GM21381 (cell line): ENCODE data around the gene DFFB.
"Not testable (repeated sequence)": the region's sequence is repeated elsewhere in the genome, so short reads cannot be mapped to it uniquely, and the experiment has no call there.

Source experiments
- ATAC-seq: cut with Tn5 transposase; IDR thresholded peaks from one replicate; pipeline ENCODE4 v1.9.1; 2021; ENCODE audit warnings: mild to moderate bottlenecking, moderate library complexity; ENCODE audit not compliant: unreplicated experiment

DFFB gene

GRCh38 chr1:3856923-3857790 lies at the start of gene DFFB, which contains the start of gene CEP104:
TSS of gene DFFB (plus strand) at chr1:3857476. CDS start at chr1:3857604, 128 bp downstream.
TSS of gene CEP104 (minus strand) at chr1:3857211. CDS start at chr1:3852407, 4,804 bp downstream.
- ATAC-seq, result peak; percentile 96

GRCh38 chr1:3807769-3808168 lies 49.5 kb upstream of the DFFB start:
- no peak for ATAC-seq

- ATAC-seq, result no peak
Measured at GRCh38 chr1:3809680-3810079, 47.6 kb upstream of the DFFB start.

- not testable (repeated sequence) for ATAC-seq
Measured at GRCh38 chr1:3810149-3810761, 47.0 kb upstream of the DFFB start.

GRCh38 chr1:3811595-3811911 lies 45.7 kb upstream of the DFFB start:
- ATAC-seq, result no peak

GRCh38 chr1:3814065-3814464 lies 43.2 kb upstream of the DFFB start:
- no peak for ATAC-seq

- ATAC-seq, result no peak
Measured at GRCh38 chr1:3814771-3815561, 42.3 kb upstream of the DFFB start.

GRCh38 chr1:3816331-3817137 lies 40.7 kb upstream of the DFFB start:
- no peak for ATAC-seq

GRCh38 chr1:3817138-3817740 lies 40.0 kb upstream of the DFFB start:
- no peak for ATAC-seq

- no peak for ATAC-seq
Measured at GRCh38 chr1:3817821-3818597, 39.3 kb upstream of the DFFB start.

- ATAC-seq, result no peak
Measured at GRCh38 chr1:3819771-3820200, 37.5 kb upstream of the DFFB start.

- ATAC-seq, result no peak
Measured at GRCh38 chr1:3820316-3820715, 37.0 kb upstream of the DFFB start.

GRCh38 chr1:3821004-3821403 lies 36.3 kb upstream of the DFFB start:
- no peak for ATAC-seq

GRCh38 chr1:3821447-3821846 lies 35.8 kb upstream of the DFFB start:
- ATAC-seq, result no peak

- ATAC-seq, result no peak
Measured at GRCh38 chr1:3821908-3822307, 35.4 kb upstream of the DFFB start.

GRCh38 chr1:3822421-3822820 lies 34.9 kb upstream of the DFFB start:
- no peak for ATAC-seq

GRCh38 chr1:3824650-3825049 lies 32.6 kb upstream of the DFFB start:
- no peak for ATAC-seq

GRCh38 chr1:3825356-3825755 lies 31.9 kb upstream of the DFFB start:
- no peak for ATAC-seq

GRCh38 chr1:3827813-3828307 lies 29.4 kb upstream of the DFFB start:
- no peak for ATAC-seq
